ENCODE results near the gene SIT1. TPM values are rescaled to one million over a fixed set of nuclear protein-coding genes. Genes with fewer than 3 reads are reported as not detected.
"Not testable (repeated sequence)": the region's sequence is repeated elsewhere in the genome, so short reads cannot be mapped to it uniquely, and the experiment has no call there.

The SIT1 gene
- total RNA-seq, 1 donor from 2014 or later, result 1.0 TPM

DNA sequence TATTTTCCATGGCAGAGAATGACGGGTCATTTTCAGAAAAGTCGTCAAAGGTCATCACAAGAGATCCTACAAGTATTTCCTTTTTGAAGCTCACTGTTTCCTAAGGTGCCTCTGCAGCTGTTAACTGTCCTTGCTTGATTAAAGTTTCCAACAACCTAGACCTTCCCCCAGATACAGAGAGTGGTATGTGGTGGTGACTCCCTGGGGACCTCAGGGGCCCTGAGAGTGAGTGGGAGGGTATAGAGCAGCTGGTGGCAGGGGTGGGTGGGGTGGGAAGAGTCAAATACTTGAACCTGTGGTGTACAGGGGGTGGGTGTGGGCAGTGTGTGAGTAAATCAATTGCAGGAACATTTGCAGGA is 31.0 kb downstream of the SIT1 start:
- Histone ChIP-seq H3K9me3 (ENCODE audit: control insufficient read depth in 3 of 3, low read length in 3 of 3) (no peaks in the 10 kb centered on the region), H3K27ac (ENCODE audit: low read depth, low read length) (no peak overlapping the region), H3K36me3 (ENCODE audit: control insufficient read depth in 3 of 3, insufficient read depth in 3 of 3, low read length in 3 of 3) (no peaks in the 10 kb centered on the region), H3K27me3 (ENCODE audit: control insufficient read depth in 3 of 3, insufficient read depth in 3 of 3, low read length in 3 of 3) (peaks cover 19 to 25% (median 21%) of the 10 kb centered on the region in 3 donors), H3K9ac (ENCODE audit: low read depth in 1 of 3, low read length in 3 of 3) (peak overlapping the region in 1 of 3 donors; percentile 33), H3K4me3 (ENCODE audit: low read length in 3 of 3) (no peak overlapping the region), H3K4me1 (ENCODE audit: control insufficient read depth in 3 of 3, insufficient read depth in 3 of 3, low read length in 3 of 3) (peaks cover 5 to 15% (median 6%) of the 10 kb centered on the region in 3 donors)

DNA sequence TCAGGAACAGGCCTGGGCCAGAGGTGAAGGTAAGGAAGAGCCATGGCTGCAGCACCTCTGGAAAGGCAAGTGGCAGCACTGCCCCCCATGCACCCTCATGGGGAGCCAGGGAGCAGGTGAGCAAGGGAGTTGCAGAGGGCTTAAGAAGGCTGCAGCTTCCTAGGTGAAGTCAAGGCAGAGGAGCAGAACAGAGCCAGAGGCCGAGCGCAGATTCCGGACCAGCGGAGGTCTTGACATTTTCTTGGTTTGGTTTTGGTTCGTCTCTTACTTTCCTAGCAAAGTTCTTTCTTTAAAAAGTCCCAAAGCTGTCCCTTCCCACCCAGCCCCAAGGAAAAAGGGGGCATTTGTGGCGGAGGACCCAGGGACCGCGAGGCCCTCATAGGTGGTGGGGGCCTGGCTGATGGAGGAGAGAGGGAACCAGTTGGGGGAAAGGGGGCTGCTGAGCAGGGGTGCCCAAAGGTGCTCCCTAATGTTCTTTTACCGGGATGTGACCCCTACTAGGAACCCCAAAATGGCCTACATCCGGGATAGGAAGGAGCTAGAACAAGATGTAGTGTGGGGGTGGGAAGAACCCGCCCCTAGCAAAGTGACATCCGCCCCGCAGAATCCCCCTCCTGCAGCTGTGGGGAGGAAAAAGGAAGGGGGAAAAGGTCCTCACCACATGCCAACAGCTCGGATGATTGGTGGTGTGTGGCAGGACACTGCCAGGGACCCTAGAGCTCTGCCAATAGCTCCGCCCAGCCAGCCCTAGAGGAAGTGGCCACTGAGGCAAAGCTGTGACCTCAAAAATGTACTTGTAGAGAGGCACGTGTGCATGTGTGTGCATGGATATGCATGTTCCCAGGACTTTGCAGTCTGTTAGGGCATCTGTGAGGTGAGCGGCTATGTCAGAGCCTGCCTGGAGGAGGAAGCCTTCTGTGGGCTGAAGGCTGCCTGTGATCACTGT is 31.6 kb downstream of the SIT1 start:
- Histone ChIP-seq H3K4me3 (ENCODE audit: low read length in 3 of 3) (no peak overlapping the region), H3K9ac (ENCODE audit: low read depth in 1 of 3, low read length in 3 of 3) (peak overlapping the region in 1 of 3 donors; percentile 33), H3K36me3 (ENCODE audit: control insufficient read depth in 3 of 3, insufficient read depth in 3 of 3, low read length in 3 of 3) (no peaks in the 10 kb centered on the region), H3K27me3 (ENCODE audit: control insufficient read depth in 3 of 3, insufficient read depth in 3 of 3, low read length in 3 of 3) (peaks cover 19 to 25% (median 21%) of the 10 kb centered on the region in 3 donors), H3K9me3 (ENCODE audit: control insufficient read depth in 3 of 3, low read length in 3 of 3) (no peaks in the 10 kb centered on the region), H3K4me1 (ENCODE audit: control insufficient read depth in 3 of 3, insufficient read depth in 3 of 3, low read length in 3 of 3) (peaks cover 5 to 15% (median 6%) of the 10 kb centered on the region in 3 donors), H3K27ac (ENCODE audit: low read depth, low read length) (no peak overlapping the region)

DNA sequence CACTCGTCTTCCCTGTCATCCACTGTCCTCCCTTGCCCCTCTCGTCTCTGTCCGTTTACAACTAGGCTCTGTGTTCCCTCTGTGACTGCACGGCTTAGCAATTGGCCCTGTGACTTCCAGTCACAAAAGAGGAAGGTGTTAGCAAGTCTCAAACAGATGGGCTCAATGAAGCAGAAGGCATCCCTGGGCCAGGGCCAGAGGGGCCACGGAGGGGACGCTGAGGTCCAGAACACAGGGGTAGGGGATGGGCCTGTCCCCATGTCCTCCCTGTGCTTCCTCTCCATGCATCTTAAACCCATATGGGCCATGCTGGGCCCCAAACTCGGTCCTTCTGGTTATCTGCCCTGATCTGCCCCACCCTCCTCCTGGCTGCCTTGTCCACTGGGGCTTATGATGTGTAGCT is 32.4 kb downstream of the SIT1 start, which contains the start of gene CD72:
Gene CD72, minus strand, starts transcription at position 89 of the 403 bp plus-strand sequence. CDS start 110 bp downstream, outside the sequence.
- Histone ChIP-seq H3K27me3 (ENCODE audit: control insufficient read depth in 3 of 3, insufficient read depth in 3 of 3, low read length in 3 of 3) (peaks cover 19 to 25% (median 21%) of the 10 kb centered on the region in 3 donors), H3K9me3 (ENCODE audit: control insufficient read depth in 3 of 3, low read length in 3 of 3) (no peaks in the 10 kb centered on the region), H3K36me3 (ENCODE audit: control insufficient read depth in 3 of 3, insufficient read depth in 3 of 3, low read length in 3 of 3) (no peaks in the 10 kb centered on the region), H3K4me1 (ENCODE audit: control insufficient read depth in 3 of 3, insufficient read depth in 3 of 3, low read length in 3 of 3) (peaks cover 5 to 15% (median 6%) of the 10 kb centered on the region in 3 donors), H3K4me3 (ENCODE audit: low read length in 3 of 3) (peak within 1 kb of the TSS; percentile 48 to 65 (median 51)), H3K27ac (ENCODE audit: low read depth, low read length) (no peak within 1 kb of the TSS), H3K9ac (ENCODE audit: low read depth in 1 of 3, low read length in 3 of 3) (peak within 1 kb of the TSS in 2 of 3 donors; percentile 50 to 71)

DNA sequence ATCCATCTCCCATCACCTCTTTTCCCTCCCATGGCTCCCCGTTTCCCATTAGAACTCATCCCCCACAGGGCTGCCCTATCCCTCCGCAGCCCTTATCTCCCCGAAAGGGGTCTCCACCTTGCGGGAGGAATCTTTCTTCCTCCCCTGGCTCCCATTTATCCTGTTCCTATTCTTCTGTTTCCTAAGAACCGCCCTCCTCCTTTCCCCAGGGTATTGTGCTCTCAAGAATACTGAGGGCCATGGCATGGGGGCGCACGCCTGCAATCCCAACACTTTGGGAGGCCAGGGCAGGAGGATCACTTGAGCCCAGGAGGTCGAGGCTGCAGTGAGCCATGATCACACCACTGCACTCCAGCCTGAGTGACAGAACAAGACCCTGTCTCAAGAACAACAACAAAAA is 33.2 kb downstream of the SIT1 start:
- H3K27me3 ChIP-seq (ENCODE audit: control insufficient read depth in 3 of 3, insufficient read depth in 3 of 3, low read length in 3 of 3), result peaks cover 19 to 25% (median 21%) of the 10 kb centered on the region in 3 donors
- no peaks in the 10 kb centered on the region for H3K9me3 ChIP-seq (ENCODE audit: control insufficient read depth in 3 of 3, low read length in 3 of 3)
- H3K4me1 ChIP-seq (ENCODE audit: control insufficient read depth in 3 of 3, insufficient read depth in 3 of 3, low read length in 3 of 3), result peaks cover 5 to 15% (median 6%) of the 10 kb centered on the region in 3 donors
- H3K9ac ChIP-seq (ENCODE audit: low read depth in 1 of 3, low read length in 3 of 3), result peak overlapping the region in 1 of 3 donors; percentile 50
- H3K36me3 ChIP-seq (ENCODE audit: control insufficient read depth in 3 of 3, insufficient read depth in 3 of 3, low read length in 3 of 3), result no peaks in the 10 kb centered on the region
- H3K4me3 ChIP-seq (ENCODE audit: low read length in 3 of 3), result peak overlapping the region in 1 of 3 donors; percentile 51
- no peak overlapping the region for H3K27ac ChIP-seq (ENCODE audit: low read depth, low read length)

DNA sequence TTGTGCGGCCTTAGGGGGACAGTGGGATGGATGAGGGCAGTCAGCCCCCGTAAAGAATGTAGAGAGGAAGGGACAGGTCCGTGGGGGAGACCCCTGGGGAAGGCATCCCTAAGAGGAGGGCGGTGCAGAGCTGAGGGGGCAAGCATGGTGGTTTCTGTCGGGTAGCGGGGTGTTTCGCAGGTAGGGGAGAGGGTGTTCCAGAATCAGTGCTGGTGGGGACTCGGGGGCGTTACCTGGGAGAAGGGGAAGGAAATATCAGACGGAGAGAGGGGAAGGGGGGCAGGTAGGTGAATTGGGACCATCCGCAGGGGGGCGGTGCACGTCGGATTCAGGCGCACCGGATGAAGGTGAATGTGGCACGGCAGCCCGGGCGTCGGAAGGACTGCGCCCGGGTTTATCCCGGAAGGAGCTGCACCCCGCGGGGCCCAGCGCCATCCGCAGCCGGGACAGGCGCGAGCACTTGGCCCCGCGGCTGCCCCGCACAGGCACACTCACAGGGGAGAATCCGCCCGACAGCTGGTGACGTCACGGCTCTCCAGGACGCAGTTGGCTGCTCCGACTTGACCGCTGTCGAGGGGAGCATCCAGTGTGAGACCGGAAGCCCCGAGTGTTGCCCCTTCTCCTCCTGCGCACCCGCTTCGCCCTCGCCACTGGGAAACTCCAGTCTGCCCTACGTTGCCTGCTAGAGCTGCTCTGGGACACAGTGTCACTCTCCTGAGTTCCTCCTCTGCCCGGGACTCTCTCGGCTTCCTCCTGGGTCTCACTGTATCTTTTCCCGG is 33.9 kb downstream of the SIT1 start:
- H3K9me3 ChIP-seq (ENCODE audit: control insufficient read depth in 3 of 3, low read length in 3 of 3), result no peaks in the 10 kb centered on the region
- H3K27ac ChIP-seq (ENCODE audit: low read depth, low read length), result no peak overlapping the region
- H3K36me3 ChIP-seq (ENCODE audit: control insufficient read depth in 3 of 3, insufficient read depth in 3 of 3, low read length in 3 of 3), result no peaks in the 10 kb centered on the region
- H3K4me1 ChIP-seq (ENCODE audit: control insufficient read depth in 3 of 3, insufficient read depth in 3 of 3, low read length in 3 of 3), result peaks cover 5 to 15% (median 6%) of the 10 kb centered on the region in 3 donors
- peak overlapping the region in 2 of 3 donors; percentile 50 to 71 for H3K9ac ChIP-seq (ENCODE audit: low read depth in 1 of 3, low read length in 3 of 3)
- peak overlapping the region; percentile 48 to 65 (median 51) for H3K4me3 ChIP-seq (ENCODE audit: low read length in 3 of 3)
- peaks cover 19 to 25% (median 21%) of the 10 kb centered on the region in 3 donors for H3K27me3 ChIP-seq (ENCODE audit: control insufficient read depth in 3 of 3, insufficient read depth in 3 of 3, low read length in 3 of 3)

DNA sequence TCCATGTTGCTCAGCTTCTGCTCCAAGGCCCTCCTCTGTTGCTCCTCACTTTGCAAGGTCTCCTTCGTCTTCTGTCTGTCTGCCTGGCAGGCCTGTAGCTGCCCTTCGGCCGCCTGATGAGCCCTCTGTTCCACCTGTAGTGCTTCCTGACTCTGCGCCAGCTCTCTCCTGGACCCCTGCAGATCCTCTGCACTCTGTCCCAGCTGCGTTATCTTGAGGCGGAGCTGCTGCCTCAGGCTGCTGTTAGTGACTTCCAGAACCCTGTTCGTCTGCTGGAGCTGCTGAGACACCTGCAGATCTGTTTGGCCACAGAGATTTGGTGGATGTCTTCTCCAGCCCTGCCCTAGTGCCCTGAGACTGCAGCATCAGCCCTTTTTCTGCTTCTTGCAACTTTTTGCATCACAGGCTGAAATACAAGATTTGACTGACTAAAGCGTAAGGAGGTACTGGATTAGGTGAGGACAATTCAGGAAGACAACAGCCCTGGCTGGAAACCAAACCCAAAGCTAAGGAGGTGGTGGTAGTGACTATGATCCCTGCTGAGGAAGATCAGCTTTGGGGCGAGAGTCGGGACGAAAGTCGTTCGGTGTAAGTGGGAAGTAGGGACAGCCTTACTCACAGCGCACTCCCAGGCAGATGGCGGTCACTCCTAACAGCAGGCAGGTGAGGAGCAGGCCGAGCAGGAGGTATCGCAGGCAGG is 34.6 kb downstream of the SIT1 start:
- Histone ChIP-seq H3K36me3 (ENCODE audit: control insufficient read depth in 3 of 3, insufficient read depth in 3 of 3, low read length in 3 of 3) (no peaks in the 10 kb centered on the region), H3K9me3 (ENCODE audit: control insufficient read depth in 3 of 3, low read length in 3 of 3) (no peaks in the 10 kb centered on the region)

DNA sequence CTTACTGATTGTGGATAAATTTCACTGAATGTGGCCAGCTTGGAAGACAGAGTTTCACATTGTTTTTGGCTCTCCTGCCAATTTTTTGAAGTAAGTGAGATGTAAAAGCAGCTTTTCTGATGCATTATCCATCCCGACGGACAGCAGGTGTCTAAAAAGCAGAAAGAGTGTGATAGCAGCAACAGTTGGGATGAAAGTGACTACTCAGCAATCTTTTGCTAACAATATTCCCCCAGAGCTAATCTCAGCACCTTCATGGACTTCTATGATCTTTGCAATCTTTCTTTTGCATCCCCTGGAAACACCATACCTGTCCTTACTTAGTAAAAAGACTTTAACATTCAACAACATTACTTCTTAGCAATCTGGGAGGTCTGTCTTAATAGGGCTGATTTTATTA is 37.9 kb downstream of the SIT1 start:
- H3K36me3 ChIP-seq (ENCODE audit: control insufficient read depth in 3 of 3, insufficient read depth in 3 of 3, low read length in 3 of 3), result peaks cover 10 to 13% (median 13%) of the 10 kb centered on the region in 3 donors
- H3K27ac ChIP-seq (ENCODE audit: low read depth, low read length), result no peak overlapping the region
- H3K4me3 ChIP-seq (ENCODE audit: low read length in 3 of 3), result no peak overlapping the region

More for the DNA sequence above, 34.6 kb downstream of the SIT1 start:
- Histone ChIP-seq H3K9ac (ENCODE audit: low read depth in 1 of 3, low read length in 3 of 3) (no peak overlapping the region), H3K27me3 (ENCODE audit: control insufficient read depth in 3 of 3, insufficient read depth in 3 of 3, low read length in 3 of 3) (peaks cover 19 to 25% (median 21%) of the 10 kb centered on the region in 3 donors), H3K4me3 (ENCODE audit: low read length in 3 of 3) (no peak overlapping the region), H3K4me1 (ENCODE audit: control insufficient read depth in 3 of 3, insufficient read depth in 3 of 3, low read length in 3 of 3) (peaks cover 5 to 15% (median 8%) of the 10 kb centered on the region in 3 donors), H3K27ac (ENCODE audit: low read depth, low read length) (no peak overlapping the region)

DNA sequence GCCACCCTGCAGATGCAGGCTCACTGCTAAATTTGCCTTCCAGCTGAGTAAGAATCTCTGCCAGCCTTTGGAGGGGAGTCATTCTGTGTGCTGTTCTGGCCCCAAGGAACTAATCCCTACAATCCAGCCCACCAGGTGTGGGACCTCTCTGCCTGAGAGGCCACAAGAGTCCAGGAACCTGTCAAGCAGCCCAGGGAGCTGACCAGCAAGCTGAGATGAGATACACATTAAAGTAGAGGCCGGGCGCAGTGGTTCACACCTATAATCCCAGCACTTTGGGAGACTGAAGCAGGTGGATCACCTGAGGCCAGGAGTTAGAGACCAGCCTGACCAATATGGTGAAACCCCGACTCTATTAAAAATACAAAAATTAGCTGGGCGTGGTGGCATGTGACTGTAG is 38.7 kb downstream of the SIT1 start:
- not testable (repeated sequence) for H3K27me3 ChIP-seq (ENCODE audit: control insufficient read depth in 3 of 3, insufficient read depth in 3 of 3, low read length in 3 of 3); H3K9me3 ChIP-seq (ENCODE audit: control insufficient read depth in 3 of 3, low read length in 3 of 3); H3K27ac ChIP-seq (ENCODE audit: low read depth, low read length); H3K4me3 ChIP-seq (ENCODE audit: low read length in 3 of 3); H3K9ac ChIP-seq (ENCODE audit: low read depth in 1 of 3, low read length in 3 of 3)
- H3K36me3 ChIP-seq (ENCODE audit: control insufficient read depth in 3 of 3, insufficient read depth in 3 of 3, low read length in 3 of 3), result peaks cover 13 to 19% (median 14%) of the 10 kb centered on the region in 3 donors
- H3K4me1 ChIP-seq (ENCODE audit: control insufficient read depth in 3 of 3, insufficient read depth in 3 of 3, low read length in 3 of 3), result peaks cover 10 to 25% (median 13%) of the 10 kb centered on the region in 3 donors

More for the DNA sequence above, 37.9 kb downstream of the SIT1 start:
- Histone ChIP-seq H3K9ac (ENCODE audit: low read depth in 1 of 3, low read length in 3 of 3) (no peak overlapping the region), H3K4me1 (ENCODE audit: control insufficient read depth in 3 of 3, insufficient read depth in 3 of 3, low read length in 3 of 3) (peaks cover 16 to 29% (median 16%) of the 10 kb centered on the region in 3 donors), H3K9me3 (ENCODE audit: control insufficient read depth in 3 of 3, low read length in 3 of 3) (no peaks in the 10 kb centered on the region), H3K27me3 (ENCODE audit: control insufficient read depth in 3 of 3, insufficient read depth in 3 of 3, low read length in 3 of 3) (peaks cover 13 to 17% (median 15%) of the 10 kb centered on the region in 3 donors)

DNA sequence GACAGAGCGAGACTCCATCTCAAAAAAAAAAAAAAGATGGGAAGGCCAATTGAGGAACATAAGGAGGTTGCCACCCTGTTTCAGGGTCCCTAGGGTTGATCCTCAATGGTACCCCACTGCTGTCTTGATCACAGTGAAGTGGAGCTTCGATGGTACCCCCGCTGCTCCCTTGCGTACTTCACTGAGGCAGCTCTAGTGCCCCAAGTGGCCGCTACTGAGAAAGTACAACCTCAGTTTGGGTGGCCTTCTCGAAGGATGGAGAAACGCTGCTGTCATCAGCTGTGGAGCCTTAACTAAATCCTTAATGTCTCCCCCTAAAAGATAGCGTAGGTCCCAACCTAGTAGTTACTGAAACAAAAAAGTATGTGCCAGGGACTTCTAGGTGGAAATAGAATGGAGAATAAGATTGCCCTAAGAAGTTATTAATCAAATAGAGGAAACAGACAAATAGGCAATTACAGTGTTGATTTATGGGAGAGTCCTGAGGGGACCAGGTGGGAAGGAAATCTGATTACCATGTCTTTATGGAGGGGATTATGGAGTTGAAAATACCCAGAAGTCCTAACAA is 39.4 kb downstream of the SIT1 start:
- peaks cover 13 to 20% (median 19%) of the 10 kb centered on the region in 3 donors for H3K36me3 ChIP-seq (ENCODE audit: control insufficient read depth in 3 of 3, insufficient read depth in 3 of 3, low read length in 3 of 3)
- no peak overlapping the region for H3K4me3 ChIP-seq (ENCODE audit: low read length in 3 of 3)
- peaks cover under 1 to 3% (median 2%) of the 10 kb centered on the region in 3 donors for H3K27me3 ChIP-seq (ENCODE audit: control insufficient read depth in 3 of 3, insufficient read depth in 3 of 3, low read length in 3 of 3)
- no peaks in the 10 kb centered on the region for H3K9me3 ChIP-seq (ENCODE audit: control insufficient read depth in 3 of 3, low read length in 3 of 3)
- H3K4me1 ChIP-seq (ENCODE audit: control insufficient read depth in 3 of 3, insufficient read depth in 3 of 3, low read length in 3 of 3), result peaks cover 16 to 33% (median 19%) of the 10 kb centered on the region in 3 donors
- H3K9ac ChIP-seq (ENCODE audit: low read depth in 1 of 3, low read length in 3 of 3), result no peak overlapping the region
- H3K27ac ChIP-seq (ENCODE audit: low read depth, low read length), result no peak overlapping the region

Data from skeletal muscle tissue (tissue), 4 donors.